NCI-H1930 (cell line): ENCODE data around the gene SEPTIN1.

ENCODE experiments used
- DNase-seq, 2 experiments: peaks; one replicate each; lab custom pipeline; 2025; lab: John Stamatoyannopoulos, UW

Gene SEPTIN1

GRCh38 chr16:30382111-30382881, at the start of gene SEPTIN1:
Gene SEPTIN1, minus strand, starts transcription at chr16:30382561. Its CDS starts 19 bp downstream, at chr16:30382542.
- DNase-seq, result no peak

GRCh38 chr16:30430428-30430970, 48.1 kb upstream of the SEPTIN1 start:
- DNase-seq, result peak; percentile 80 to 83

GRCh38 chr16:30429678-30430427, 47.5 kb upstream of the SEPTIN1 start, which contains the start of gene DCTPP1:
Gene DCTPP1, minus strand, starts transcription at chr16:30430030. Its CDS starts 50 bp downstream, at chr16:30429980.
- DNase-seq, result peak; percentile 99 to 100

DNA sequence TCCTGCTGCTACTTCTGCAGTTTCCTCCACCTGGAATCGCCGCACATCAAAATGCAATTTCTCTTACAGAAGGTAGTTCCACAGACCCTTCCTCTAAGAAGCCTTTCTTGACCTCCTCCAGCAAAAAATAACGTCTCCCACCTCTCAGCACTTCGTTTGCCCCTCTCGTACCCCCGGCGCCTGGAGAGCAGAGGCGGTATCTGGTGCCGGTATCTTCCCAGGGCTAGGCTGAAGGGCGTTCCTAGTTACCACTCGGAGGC, 47.0 kb upstream of the SEPTIN1 start:
- no peak for DNase-seq

DNA sequence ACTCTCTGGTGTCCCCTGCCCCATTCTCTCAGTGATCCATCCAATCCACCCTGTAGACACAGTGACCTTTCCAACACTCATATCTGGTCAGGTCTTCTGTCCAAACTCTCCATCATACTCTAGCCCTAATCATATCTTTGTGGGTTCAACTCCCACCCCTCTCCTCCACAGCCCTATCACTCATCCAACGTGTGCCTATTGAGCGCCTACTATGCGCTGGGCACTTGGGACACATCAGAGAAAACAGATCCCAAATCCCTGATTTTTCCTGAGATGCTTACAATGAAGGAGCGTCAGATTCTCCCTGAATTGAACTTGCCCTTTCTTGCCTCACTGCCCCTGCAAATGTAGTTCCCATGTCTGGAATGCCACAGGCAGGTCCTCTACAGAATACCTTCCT, 45.7 kb upstream of the SEPTIN1 start:
- no peak for DNase-seq

DNA sequence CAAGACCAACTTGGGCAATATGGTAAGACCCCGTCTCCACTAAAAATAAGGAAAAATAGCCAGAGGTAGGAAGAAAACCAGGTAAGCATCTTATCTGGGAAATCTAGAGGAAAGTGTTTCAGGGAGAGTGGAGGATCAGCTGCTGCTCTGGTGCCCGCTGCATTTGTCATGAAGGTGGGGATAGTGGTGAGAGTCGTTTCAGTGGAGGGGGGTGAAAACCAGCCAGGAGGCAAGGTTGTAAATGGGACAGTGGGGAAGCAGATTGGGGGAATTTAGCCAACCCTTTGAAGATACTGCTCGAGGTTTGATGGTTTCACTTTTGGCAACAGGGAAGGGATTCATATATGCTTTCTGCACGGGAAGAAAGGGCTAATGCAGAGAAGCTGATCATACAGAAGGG, 38.6 kb upstream of the SEPTIN1 start:
- DNase-seq, result no peak

DNA sequence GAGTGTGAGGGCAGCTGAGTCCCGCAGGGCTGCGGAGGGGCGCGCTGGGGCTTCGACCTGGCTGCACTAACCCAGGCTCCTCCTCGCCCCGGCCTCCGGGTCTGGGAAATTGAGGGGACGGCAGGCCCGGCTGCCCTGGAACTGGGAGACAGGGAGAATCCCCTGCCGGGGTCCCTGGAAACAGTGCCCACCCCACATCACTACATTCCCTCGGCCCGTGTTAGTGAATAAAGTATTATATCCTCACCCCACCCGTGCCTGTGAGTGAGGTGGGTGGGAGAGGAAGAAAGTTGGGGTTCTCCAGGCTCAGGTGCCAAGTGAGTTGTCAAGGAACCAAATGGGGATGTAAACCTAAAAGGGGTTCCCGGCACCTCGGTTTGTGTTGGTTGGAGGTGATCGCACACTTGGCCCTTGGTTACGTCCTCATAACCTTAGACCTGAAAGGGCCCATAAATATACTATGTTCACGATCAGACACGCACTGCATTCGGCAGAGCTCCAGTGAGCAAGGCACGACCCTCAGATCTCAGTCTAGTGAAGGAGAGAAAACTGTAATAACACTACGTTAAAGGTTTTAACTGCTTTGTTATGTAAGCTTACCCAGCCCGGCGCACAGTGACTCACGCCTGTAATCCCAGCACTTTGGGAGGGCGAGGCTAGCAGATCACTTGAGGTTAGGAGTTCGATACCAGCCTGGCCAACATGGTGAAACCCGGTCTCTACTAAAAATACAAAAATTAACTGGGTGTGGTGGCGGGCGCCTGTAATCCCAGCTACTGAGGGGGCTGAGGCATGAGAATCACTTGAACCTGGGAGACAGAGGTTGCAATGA, 36.2 kb upstream of the SEPTIN1 start:
- no peak for DNase-seq

GRCh38 chr16:30417529-30418349, 35.4 kb upstream of the SEPTIN1 start:
- DNase-seq, result peak; percentile 94 to 98

DNA sequence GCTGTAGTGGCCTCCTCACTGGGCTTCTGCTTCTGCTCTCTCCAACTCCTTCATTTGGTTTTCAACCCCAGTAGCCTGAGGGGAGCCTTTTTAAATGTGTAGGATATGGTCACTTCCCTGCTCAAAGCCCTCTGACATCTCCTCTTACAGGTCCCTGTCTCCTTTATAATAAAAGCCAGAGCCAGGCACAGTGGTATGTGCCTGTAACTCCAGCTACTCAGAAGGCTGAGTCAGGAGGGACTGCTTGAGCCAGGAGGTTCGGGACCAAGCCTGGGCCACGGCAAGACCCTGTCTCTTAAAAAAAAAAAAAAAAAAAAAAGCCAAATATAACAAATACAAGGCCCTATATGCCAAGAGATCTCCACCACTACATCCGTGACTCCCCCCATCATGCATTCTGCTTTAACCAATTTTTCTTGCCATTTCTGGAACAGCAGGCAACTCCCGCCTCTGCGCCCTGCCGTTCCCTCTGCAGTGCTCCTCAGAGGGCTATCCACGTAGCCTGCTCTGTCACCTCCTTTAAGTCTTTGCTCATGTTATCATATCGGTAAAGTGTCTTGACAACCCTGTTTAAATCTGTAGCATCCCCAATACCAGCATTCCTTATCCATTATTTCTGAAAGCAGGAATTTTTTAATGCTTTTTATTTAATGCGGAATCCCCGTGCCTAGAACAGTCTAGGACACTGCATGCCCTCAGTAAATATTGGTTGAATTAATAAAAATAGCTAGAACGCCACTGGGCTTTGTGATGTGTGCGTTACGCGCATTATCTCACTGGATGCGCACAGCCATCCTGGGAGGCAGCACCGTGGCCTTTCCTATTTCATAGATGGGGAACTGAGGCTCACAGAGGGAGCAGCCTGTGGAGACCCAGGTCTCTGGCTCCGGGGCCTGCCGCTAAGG, 34.5 kb upstream of the SEPTIN1 start:
- no peak for DNase-seq

DNA sequence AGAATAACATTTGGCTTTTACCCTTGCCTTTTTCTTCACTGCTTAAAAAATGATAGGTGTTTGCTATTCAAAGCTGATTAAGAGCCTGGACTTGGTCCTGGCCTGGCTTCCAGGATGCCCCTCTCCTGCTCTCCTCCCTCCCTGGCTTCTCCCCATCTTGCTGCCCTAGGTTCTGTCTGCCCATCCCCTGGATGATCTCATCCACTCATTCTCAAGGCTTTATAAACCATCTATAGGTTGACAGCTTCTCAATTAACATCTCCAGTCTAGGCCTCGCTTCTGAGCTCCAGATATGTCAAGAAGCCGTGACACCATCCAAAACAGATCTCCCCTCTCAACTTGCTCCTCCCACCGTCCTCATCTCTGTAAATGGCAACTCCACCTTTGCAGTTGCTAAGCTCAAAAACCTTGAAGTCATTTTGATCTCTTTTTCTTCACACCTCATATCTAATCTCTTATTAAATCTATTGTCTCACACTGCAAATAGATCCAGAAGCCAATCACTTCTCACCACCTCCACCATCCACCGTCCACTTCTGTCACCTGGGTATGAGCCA, 33.8 kb upstream of the SEPTIN1 start:
- no peak for DNase-seq

DNA sequence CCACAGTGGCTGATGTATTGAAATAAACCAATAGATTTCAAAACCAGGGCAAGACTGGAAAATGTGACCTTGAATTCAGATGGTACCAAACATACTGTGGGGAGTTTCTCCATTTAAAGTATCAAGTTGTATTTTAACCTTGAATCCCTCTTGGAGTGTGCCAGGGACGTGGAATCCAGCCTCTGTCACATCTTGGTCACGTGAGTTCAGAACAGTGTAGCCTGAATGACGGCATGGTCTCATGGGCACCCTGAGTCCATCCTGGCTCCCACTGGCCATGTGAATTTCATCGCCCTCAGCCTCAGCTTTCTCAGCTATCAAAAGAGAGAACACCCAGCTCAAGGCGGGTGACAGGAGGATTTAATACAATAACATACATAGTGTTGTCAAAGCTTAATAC, 31.8 kb upstream of the SEPTIN1 start:
- DNase-seq, result no peak

DNA sequence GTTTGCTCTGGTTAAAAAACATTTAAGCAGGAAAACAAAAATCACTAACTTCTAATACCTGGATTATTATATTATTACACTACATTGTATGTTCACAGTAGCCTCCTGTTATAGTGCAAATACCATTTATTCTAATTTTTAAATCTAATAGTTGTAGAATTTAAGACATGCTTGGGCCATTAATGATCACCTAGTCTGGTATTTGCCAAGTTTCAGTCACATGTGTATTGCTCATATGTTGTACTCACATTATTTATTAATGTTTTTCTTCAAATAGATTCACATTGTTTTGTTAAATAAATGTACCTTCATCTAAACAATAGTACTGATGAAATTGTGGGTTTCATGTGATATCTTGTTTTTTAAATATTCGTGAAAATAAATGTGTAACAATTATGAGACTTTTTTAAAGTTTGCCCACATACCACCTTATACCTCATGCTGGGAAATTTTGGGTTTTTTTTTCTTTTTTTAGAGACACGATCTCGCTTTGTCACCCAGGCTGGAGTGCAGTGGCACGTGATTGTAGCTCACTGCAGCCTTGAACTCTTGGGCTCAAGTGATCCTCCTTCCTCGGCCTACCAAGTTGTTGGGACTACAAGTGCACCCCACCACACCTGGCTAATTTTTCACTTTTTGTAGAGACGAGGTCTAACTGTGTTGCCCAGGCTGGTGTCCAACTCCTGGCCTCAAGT, 30.9 kb upstream of the SEPTIN1 start:
- DNase-seq, result no peak

DNA sequence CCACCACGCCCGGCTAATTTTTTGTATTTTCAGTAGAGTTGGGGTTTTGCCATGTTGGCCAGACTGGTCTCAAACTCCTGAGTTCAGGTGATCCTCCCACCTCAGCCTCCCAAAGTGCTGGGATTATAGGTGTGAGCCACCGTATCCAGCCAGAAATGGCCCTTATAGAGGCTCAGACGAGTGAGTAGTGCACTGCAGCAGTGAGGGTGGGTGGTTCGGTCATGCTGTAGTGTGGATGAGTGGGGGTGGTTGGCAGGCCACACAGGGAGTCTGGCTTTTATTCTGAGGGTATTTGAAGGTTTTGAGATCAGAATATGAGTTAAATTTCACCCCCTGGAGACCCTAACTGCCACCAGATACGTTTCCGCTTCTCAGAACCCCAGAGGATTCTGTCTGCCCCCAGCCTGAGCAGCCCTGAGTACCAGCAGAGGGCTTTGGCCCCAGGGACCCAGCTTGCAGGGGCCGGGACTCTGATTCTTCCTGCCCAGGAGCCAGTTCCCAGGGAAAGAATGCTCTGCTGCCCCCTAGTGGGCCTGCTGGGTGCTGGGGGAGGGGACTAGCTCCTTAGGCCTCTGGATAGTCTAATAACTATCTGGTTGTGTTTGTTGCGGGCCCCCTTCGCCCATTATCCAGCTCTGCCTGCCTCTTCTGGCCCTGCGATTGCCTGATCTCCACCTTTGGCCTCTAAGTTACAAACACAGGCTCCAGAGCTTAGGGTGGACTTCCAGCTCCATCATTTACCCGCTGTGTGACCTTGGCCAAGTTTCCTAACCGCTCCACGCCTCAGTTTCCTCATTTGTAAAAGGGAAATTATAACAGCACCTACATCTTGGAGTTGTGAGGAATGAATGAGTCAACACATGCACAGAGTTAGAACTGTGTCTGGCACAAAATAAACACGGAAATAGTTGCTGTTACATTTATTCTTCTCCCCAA, 27.0 kb upstream of the SEPTIN1 start:
- peak; percentile 81 to 92 for DNase-seq

DNA sequence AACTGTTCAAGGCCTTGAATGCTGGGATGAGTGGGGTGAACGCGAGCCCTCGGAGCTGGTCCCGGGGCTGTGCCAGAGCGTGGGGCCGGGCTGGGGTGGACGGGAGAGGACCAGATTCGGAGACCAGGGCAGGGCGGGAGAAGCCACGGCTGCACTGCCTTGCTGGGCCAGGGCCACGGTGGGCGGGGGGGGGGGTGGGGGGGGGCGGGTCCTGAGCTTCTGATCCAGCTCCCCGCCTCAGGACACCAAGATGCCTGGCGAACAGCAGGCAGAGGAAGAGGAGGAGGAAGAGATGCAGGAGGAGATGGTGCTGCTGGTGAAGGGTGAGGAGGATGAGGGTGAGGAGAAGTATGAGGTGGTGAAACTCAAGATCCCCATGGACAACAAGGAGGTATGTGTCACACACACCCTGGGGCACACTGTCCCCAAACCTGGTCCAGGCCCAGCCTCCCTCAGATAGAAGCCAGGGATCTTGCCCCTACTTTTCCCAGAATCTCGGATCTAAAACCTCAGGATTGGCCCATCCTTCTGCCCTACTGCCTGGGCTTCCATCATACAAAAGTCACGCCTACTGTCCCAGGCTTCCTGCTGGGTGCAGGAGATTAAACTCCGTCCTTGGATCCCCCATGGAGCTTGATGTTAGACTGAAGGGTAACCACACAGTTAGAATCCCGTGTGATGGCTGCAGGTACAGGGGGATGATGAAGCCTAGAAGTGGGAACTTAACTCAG, 25.6 kb upstream of the SEPTIN1 start:
- no peak for DNase-seq

DNA sequence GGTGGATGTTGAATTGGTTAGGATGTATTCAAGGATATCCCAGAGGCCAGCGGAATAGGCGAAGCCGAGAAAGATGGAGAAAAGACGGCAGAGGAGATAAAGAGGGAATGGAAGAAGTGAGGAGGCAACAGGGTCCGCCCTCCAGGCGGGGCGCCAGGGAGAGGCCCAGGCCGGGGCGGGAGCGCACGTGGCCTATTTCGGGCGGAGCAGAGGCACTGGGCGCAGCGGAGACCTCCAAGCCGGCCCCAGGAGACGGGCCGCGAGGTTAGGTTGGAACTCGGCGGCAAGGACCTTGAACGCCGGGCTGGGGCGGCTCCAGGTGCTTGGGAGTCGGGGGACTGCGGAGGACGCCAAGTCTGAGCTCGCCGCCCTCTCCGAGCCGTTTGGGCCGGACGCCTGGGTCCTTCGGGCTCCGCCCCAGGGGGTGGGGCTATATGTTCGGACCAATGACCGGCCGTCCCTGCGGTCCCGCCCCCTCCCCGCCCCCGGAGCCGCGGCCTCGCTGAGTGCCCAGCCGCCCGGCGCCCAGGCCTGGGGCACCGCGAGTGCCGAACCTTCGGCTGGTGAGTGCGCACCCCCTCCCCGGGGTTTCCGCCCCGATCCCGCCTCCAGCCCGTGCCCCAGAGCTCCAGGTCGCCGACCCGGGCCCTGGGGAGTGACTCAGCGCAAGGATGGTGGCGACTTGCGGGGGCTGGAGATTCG, 24.9 kb upstream of the SEPTIN1 start, which contains the start of gene ZNF771:
Gene ZNF771 (plus strand): TSS at position 505 of the 702 bp plus-strand sequence. CDS start 448 bp downstream, outside the sequence.
- DNase-seq, result peak; percentile 84 to 89

- no peak for DNase-seq
Observed at GRCh38 chr16:30406795-30407101, 24.4 kb upstream of the SEPTIN1 start.
